NCI-H1092 treated with DMSO at 0.1 percent for 48 hours (cell line): Measurements from ENCODE around the gene ZNF521.

ENCODE experiments used
- DNase-seq: peaks from one replicate; lab custom pipeline; 2025; lab: John Stamatoyannopoulos, UW

Gene ZNF521

DNA sequence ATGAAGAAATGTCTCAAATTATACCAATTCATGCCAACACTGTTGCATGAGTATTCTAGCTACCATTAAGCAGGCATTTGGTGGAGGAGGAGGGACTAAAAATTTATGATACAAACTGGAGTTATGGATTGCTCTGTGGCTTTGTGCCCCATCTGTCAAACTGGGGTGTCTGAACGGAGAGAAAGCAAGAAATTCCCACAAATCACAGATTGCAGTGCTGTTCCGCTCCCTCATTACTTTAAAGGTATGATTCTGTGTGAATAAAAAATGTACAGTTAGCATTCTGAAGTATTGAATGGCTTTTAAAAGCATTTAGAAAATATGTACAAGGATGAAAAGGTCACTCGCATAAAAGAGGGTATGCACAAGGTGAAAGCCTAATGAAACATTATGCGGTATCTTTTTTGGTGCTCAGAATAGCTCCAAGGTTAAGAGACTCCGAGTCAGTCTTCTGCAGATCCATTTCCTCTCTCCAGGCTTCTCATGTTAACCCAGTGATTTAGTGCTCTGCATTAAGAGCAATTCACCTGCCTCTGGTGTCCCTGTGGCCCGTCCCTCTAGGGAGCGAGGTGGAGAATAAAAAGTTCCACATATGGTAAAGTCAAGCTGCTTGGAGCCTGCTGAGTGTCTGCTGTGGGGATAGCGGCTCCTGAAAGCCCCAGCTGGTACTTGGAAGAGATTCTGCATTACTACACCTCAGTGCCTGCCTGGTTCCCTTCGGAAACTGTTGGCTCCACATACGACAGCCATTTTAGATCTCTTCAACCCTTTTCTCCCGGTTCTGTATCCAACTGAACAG is 184.2 kb downstream of the ZNF521 start:
- DNase-seq = no peak

- no peak for DNase-seq
Measured at GRCh38 chr18:25166113-25166512, 185.9 kb downstream of the ZNF521 start.

GRCh38 chr18:25164848-25165811 is 186.8 kb downstream of the ZNF521 start:
- no peak for DNase-seq

DNA sequence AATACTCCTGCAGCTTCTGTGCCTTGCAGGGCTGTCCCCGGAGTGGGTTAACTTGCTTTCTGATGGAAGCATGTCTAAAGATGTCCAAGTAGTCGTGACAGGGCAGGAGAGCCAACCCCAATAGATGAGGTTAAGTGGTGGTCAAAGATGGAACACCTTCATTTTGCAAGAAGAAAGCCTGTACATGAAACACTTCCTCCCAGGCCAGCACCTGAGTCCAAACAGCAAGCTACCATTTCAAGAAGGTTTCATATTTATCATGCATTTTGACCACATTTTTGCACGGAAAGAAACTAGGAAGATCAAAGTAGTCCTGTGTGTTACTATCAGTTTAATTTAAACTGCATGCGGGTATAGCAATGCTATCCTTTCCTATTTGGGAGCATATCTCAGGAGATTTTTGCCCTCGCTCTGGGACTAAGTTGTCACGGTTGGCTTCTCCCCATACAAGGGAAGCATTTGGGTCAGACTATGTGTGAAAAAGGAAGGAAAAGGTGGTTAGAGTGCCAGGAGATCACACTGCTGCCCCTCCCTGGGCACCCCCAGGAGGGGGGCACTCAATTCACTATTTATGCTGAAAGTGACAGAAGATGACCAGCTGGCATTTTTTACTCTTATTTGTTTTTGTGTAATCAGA is 187.6 kb downstream of the ZNF521 start:
- no peak for DNase-seq

- no peak for DNase-seq
Measured at GRCh38 chr18:25153426-25153825, 198.5 kb downstream of the ZNF521 start.

GRCh38 chr18:25147877-25148488 is 204.0 kb downstream of the ZNF521 start:
- no peak for DNase-seq

- DNase-seq = no peak
Measured at GRCh38 chr18:25146512-25146910, 205.5 kb downstream of the ZNF521 start.

GRCh38 chr18:25145731-25146511 is 206.0 kb downstream of the ZNF521 start:
- DNase-seq = no peak

DNA sequence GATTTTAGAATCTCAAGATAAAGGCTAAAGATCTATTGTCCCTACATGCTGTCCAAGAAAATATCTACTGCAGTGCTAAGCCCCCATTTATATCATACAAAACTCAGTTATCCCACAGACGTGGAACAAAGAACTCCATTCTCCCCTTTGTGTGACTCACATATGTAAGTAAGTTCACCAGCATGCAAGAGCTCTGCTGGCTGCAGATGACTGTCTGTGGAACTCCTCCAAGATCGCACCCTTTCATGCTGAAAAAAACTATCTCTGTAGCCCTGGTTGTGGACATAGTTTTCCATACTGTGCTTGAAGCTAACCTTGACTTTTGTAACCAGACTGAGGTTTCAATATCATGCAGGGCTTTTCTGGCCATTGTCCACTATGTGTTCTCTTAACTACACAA is 207.1 kb downstream of the ZNF521 start:
- DNase-seq = no peak

- DNase-seq = no peak
Measured at GRCh38 chr18:25141886-25142285, 210.1 kb downstream of the ZNF521 start.

GRCh38 chr18:25141399-25141798 is 210.6 kb downstream of the ZNF521 start:
- DNase-seq = no peak

DNA sequence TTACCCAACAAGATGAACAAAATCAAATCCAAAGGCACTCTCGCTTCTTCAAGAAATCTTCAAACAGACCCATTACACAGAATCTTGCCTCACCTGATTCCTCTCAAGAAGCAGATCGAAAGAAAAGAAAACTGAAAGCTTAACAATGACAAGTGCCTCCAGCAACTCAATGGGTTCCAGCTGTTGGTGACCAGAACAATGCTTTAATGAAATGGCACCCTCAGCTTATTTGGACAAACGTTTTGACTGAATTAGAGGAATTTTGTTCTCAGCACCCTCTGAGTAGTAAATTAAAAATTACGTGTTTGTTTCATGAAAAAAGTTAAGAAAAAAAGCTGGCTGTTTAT is 211.0 kb downstream of the ZNF521 start:
- no peak for DNase-seq

DNA sequence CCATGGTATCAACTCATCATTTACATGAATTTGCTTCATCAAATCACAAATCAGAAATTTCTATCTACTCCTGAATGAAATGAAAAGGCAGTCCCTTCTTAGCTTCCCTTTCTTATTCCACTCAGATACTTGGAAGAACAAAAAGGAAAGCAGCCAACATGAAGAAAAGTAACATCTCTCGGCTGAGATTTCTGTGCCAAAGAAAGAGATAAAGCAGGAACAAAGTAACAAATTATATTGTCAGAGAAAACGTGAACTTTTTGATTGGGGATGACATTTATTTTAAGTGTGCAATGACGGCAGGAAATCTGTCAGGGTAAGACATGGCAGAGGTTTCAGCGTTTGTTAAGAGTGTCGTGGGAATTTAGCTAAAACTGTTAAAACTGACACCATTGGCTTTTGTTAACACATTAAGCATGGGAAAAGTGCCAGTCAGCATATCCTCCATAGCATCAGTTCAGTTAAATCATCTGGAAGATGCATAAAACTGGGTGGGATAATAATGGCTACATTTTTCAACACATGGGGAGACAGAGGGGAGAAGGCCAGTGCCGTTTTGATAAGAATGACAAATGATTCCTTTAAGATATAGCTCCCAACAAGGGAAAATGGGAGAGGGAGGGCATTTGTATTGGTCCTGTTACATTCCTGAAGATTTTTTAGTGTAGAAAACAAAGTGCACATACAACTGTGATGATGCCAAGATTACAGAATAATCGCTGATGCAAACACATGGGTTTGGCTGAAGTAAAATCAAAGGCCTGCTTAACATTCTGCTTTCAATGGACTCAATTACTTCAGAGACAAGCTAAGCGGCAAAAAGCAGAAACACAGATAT is 211.6 kb downstream of the ZNF521 start:
- no peak for DNase-seq

DNA sequence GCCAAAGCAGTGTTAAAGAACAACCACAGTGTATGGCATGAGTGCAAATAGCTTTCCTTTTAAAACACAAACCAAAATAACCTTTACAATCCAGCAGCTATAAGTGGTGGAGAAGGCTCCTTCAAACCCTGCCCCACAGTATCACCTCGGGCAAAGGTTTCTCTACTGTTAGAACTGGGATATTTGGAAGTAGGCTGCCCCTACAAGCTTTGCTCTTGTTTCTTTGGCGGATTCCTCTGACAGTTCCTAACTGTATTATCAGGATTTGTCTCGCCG is 214.8 kb downstream of the ZNF521 start:
- no peak for DNase-seq

DNA sequence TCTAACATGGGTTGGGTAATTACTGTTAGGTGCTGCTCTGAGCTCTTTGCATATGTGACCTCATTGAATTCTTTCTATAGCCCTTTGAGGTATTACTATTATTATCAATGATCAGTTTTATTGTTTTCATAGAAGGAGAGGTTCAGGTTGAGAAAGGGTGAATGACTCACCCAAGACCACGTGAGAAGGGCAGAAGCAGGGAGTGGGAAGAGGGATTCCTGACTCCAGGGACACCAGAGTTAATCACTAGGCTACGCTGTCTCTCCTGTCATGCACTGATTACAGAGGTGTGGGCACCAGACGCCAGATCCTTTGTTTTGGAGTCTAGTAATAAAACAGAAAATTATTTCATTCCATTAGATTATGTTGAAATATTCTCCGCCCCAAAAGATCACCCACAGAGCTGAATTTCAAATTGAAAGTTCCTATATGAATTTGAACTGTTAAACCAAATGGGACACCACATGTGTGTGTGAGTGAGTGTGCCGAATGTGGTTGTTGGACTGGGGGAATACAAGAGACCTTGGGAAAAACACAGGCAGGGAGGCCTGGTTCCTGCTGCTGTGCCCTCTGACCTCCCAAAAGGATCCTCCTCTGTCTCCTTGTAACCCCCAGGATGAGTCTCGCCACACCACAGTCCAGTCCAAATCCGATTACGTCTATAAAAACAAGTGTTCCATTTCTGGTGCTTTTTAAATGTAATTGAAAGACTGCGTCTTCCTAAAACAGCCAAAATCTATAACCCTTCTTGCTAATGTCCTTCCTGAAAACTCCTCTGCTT is 215.4 kb downstream of the ZNF521 start:
- DNase-seq = no peak

- DNase-seq = no peak
Measured at GRCh38 chr18:25134861-25135260, 217.1 kb downstream of the ZNF521 start.

DNA sequence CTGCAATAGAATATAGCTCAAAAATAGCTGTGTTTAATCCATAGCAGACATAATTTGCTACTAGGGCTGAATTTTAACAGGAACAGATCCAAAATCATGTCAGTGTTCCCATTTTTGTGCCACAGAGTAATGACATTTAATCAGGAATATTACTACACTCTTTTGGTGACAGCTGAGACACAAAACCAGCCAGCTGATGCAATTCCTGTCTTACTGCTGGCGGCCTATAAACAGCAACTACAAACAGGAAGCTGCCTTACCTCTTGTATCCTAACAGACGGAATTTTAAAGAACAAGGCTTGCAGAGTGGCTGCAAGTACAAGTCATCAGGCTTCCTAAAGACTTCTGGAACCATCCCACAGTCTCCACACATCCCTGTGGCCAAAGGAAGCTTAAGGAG is 218.1 kb downstream of the ZNF521 start:
- DNase-seq = no peak

- DNase-seq = no peak
Measured at GRCh38 chr18:25132786-25133496, 219.0 kb downstream of the ZNF521 start.

DNA sequence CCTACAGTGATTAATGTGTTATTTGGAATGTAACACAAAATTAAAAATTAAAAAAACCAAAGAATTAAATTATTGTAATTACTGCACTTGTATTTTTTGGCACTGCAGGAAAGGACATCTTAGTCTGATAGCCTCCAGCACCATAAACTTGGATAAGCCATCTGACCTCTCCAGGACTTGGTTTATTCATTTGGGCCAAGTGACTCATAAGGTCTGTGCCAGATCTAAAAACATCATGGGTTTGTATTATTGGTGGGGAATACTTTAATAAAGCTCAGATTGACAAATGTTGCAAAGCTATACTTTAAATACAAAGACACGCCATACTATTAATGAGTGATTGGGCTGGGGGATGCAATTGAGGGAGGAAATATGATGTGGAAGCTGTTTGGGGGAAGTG is 225.2 kb downstream of the ZNF521 start:
- no peak for DNase-seq
